Skeletal muscle cell (primary cell): Measurements from ENCODE around the gene VPS33B.
"Not testable (repeated sequence)": the region's sequence is repeated elsewhere in the genome, so short reads cannot be mapped to it uniquely, and the experiment has no call there.

Experiments
- DNase-seq: peaks from one replicate; pipeline ENCODE4 v3.0.0-alpha.2; 2010; ENCODE audit warnings: low read depth
- H3K4me3 ChIP-seq: 2 replicates; pipeline ENCODE4 v1.5.1; 2011; ENCODE audit warnings: low read depth, mild to moderate bottlenecking, control low read depth, low read length, moderate library complexity

VPS33B gene

GRCh38 chr15:91039996-91040395, 17.6 kb upstream of the VPS33B start:
- no peak overlapping the region for H3K4me3 ChIP-seq
- no peak for DNase-seq

DNA sequence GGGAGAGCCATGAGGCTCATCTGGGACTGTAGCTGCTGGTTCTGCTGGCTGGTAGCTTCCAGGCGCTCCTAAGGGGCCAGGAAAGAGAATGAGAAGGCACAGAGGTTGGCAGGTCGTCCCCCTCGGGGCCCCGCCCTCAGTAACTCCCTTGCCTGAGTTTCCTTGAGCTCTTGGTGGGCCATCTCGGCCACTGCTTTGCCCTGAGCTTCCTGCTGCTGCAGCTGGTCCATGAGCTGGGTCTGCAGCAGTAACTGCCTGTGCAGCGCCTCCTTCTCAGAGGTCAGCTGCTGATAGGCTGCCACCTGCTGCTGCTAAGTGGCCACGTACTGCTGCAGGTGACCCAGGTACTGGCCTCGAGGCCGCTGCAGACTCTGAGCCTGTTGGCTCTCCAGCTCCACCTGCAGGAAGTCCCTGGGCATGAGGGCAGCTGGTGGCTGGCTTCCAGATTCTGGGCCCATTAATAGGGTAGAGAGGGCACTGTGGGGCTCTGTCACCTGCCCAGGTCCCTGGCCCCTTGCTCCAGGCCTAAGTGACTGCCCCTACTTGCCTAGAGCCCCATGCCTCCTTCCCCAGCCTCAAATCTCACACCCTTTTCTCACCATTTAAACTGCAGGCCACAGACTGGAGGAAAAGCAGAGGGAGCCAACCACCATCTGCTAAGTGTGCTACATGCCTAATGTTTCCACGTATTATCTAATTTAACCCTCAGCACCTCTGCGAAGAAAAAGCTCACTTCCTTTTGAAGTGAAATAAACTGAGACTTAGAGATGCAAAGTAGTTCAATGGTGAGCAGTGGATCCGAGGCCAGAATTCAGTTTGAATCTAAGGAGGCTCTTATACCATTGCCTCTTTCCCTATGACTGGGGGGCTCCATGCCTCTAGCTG, 10.8 kb upstream of the VPS33B start:
- H3K4me3 ChIP-seq, result no peak overlapping the region
- DNase-seq, result no peak

DNA sequence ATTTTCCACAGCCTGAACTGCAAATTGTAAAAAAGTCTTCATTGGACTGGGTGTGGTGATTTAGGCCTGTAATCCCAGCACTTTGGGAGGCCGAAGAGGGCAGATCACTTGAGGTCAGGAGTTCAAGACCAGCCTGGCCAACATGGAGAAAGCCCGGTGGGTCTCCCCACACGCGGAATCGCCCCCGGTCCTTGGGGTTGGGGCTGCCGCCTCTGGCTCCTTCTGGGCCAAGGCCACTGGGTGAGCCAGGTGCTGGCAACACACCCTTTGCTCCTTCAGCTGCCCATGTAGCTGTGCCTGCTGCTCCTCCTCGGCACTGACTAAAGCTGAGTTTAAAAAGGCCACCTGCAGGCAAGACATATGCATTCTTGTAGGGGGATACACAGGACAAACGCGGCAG, 9.4 kb upstream of the VPS33B start:
- DNase-seq, result no peak
- H3K4me3 ChIP-seq, result no peak overlapping the region

DNA sequence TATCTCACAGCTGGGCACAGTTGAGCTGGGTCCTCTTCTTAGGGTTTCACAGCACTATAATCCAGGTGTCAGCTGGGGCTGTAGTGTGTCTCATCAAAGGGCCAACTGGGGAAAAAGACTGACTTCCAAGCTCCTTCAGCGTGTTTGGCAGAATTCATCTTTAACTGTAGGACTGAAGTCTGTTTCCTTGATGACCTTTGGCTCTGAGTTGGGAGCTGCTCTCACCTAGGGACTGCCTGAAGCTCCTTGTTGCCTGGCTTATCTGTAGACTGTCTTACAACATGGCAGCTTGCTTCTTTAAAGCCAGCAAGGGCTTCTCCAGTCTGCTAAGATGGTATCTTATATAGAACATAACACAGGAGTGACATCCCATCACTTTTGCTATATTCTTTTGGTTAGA, 5.3 kb upstream of the VPS33B start:
- H3K4me3 ChIP-seq, result no peak overlapping the region
- no peak for DNase-seq

DNA sequence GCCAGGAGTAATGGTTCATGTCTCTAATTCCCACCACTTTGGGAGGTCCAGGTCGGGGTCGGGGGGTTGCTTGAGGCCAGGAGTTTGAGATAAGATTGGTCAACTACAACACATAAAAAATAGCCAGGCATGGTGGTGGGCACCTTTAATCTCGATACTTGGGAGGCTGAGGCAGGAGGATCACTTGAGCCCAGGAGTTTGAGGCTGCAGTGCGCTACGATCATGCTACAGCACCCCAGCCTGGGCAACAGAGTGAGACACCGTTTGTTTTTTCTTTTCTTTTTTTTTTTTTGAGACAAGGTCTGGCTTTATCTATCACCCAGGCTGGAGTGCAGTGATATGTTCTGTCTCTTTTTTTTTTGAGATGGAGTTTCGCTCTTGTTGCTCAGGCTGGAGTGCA, 1.3 kb upstream of the VPS33B start:
- DNase-seq, result no peak
- no peak overlapping the region for H3K4me3 ChIP-seq

DNA sequence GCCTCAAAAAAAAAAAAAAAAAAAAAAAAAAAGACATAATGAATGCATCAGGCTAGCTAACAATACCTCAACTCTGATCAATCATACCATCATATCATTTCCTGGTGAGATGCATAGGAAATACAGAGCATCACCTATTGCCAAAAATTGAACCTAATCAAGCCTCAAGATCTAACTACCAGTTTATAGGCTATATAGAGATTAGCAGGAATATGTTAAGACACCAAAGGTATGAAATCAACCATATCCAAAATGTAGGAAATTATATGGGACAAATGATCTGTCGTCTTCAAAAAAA, 387 bp upstream of the VPS33B start:
- peak overlapping the region; percentile 98 for H3K4me3 ChIP-seq
- no peak for DNase-seq

- peak overlapping the region; percentile 98 for H3K4me3 ChIP-seq
- DNase-seq, result no peak
These were observed 799 bp downstream of the VPS33B start for GRCh38 chr15:91021516-91022074.

DNA sequence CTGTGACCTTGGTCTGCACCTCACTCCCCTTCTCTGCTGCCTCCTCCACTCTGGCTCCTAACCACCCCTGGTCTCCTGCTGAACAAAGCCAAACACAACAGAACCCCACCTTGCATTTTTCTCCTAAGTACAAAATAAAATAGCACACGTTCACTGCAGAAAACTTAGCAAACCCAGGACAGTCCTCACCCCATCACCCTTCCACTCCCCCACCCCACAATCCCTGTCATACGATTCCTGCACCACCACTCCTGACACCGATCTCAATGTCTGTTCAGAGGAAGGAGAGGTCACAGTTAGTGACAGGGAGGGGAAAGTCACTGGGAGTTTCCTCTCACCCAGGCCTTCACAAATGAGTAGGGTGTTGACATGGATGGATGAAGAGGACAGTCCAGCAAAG, 4.2 kb downstream of the VPS33B start:
- no peak for DNase-seq
- H3K4me3 ChIP-seq, result no peak overlapping the region

GRCh38 chr15:91017716-91018115, 4.7 kb downstream of the VPS33B start:
- DNase-seq, result no peak
- H3K4me3 ChIP-seq, result no peak overlapping the region

- not testable (repeated sequence) for DNase-seq, H3K4me3 ChIP-seq
These were observed 8.7 kb downstream of the VPS33B start for GRCh38 chr15:91013701-91014100.

GRCh38 chr15:91007266-91007665, 15.1 kb downstream of the VPS33B start:
- no peak for DNase-seq

DNA sequence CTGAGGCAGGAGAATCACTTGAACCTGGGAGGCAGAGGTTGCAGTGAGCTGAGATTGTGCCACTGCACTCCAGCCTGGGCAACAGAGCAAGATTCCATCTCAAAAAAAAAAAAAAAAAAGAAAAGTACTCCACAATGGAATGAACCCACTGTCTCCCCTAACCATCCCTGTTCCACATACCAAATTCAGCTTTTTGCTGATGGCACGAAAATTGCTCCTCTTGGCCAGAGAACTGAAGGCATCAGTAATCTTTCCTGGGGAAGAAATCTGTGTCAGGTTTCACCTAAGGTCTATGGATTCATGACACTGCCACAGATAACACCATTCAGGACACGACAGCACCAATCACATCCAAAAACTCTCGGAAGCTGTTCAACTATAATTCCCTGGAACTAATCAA, 21.2 kb downstream of the VPS33B start:
- H3K4me3 ChIP-seq, result no peak overlapping the region
- DNase-seq, result no peak

More at GRCh38 chr15:91007266-91007665, 15.1 kb downstream of the VPS33B start:
- H3K4me3 ChIP-seq, result no peak overlapping the region

GRCh38 chr15:90998737-90999136, 23.7 kb downstream of the VPS33B start:
- H3K4me3 ChIP-seq, result no peak overlapping the region
- no peak for DNase-seq

DNA sequence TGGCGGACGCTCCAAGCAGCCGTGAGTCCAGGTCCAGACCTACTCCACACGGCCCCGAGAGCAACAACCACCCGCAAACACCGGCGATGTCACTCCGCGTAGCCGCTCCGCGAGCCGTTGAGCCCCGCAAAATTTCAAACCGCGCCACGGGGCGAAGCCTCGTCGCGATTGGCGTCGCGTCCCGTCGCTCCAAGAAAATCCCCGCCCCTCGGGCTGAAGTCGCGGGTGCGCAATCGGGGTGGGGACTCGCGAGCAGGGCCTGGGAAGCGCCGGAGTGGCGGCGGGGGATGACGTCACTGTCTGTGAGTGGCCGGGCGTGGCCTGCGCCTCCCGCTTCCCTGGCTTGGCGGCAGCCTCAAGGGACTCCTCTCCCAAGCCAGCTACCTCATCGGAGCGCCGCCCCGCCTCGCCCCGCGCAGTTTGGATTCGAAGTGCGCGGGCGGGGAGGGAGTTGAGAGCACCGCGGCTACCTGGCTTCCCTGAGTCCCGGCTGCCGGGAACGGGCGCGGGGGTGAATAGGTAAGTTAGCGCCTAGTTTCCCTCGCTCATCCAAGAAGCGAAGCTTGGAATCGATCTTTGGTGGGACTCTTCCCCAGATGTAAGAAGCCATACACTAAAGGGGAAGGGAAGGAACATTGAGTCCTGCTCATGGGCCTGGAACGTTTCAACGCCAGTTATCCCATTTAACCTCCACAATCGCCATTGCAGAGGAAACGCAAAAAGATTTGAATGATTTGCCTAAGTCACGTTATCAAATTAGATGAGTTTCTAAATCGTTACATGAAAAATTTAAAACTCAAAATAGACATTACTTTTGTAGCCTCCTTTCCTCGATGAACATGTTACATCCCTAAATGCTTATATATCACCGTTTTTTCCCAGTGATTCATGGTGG, 27.7 kb downstream of the VPS33B start, which contains the start of gene PRC1:
TSS of gene PRC1 (minus strand) at position 119 of the 895 bp plus-strand sequence. CDS start at position 1, 118 bp downstream.
- peak within 1 kb of the TSS; percentile 93 for H3K4me3 ChIP-seq
- DNase-seq, result peak; percentile 92

DNA sequence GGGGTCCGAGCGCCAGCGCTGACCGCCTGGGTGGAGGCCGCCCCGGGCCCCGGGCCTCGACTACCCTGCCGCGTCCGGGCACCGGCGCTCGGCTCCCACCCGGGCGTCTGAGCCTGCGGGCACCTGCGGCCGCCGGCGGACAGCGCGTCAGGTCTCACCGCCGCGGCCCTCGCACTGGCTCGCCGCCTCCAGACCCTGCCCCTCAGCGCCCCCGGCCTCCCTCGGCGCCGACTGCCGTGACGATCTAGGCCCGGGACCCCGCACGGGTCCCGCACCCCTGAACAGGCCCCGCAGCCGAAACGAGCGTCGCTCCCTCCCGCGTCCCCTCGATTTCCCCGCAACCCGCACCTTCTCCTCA, 28.4 kb downstream of the VPS33B start:
- no peak for DNase-seq
- H3K4me3 ChIP-seq, result peak overlapping the region; percentile 93

GRCh38 chr15:90991587-90992285, 30.7 kb downstream of the VPS33B start:
- DNase-seq, result no peak
- H3K4me3 ChIP-seq, result no peak overlapping the region

- no peak for DNase-seq
- no peak overlapping the region for H3K4me3 ChIP-seq
These were observed 31.9 kb downstream of the VPS33B start for GRCh38 chr15:90990446-90990845.

DNA sequence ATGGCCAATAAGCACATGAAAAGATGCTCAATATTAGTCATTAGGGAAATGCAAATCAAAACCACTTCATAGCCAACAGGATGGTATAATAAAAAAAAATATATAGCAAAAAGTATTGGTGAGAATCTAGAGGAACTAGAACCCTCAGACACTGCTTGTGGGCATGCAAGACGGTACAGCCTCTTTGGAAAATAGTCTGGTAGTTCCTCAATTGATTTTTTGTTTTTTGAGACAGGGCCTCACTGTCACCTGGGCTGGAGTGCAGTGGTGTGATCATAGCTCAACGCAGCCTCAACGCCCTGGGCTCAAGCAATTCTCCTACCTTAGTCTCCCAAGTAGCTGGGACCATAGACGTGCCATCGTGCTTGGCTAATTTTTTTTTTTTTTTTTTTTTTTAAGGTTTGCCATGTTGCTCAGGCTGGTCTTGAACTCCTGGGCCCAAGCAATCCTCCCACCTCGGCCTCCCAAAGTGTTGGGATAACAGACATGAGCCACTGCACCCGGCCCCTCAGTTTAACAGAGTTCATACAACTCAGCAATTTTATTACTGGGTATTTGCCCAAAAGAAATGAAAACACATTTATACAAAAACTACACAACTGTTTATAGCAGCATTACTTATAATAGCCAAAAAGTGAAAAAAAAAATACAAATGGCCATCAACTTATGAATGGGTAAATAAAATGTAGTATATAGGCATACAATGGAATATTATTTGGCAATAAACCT, 33.2 kb downstream of the VPS33B start:
- no peak for DNase-seq

GRCh38 chr15:90988296-90988695, 34.1 kb downstream of the VPS33B start:
- DNase-seq, result no peak
- no peak overlapping the region for H3K4me3 ChIP-seq

More for the DNA sequence above, 33.2 kb downstream of the VPS33B start:
- H3K4me3 ChIP-seq, result no peak overlapping the region
